Measurements from ENCODE around the gene ZNF595. TPM values are rescaled to one million over a fixed set of nuclear protein-coding genes. Genes with fewer than 3 reads are reported as not detected.
A peak's percentile ranks its signal among the peaks of the same experiment; 100 is the strongest.
"Not testable (repeated sequence)": the region's sequence is repeated elsewhere in the genome, so short reads cannot be mapped to it uniquely, and the experiment has no call there.

The ZNF595 gene
- total RNA-seq (2022) (17.1 and 17.3 TPM in 2 replicates), Bru-seq, nascent RNA (percentile 88 among the genes with signal in this experiment), BruChase-seq, experiment 1, labeled RNA remaining after a 2-hour chase (percentile 82 among the genes with signal in this experiment), BruChase-seq, experiment 2, labeled RNA remaining after a 6-hour chase (percentile 71 among the genes with signal in this experiment)
- long read RNA-seq, transcript ZNF595-205 (4 exons, 2,911 nt) = major isoform, 10 of 18 reads
- long read RNA-seq, partial matches to known transcripts = 2 of 18 reads
- long read RNA-seq, other reads (novel, unspliced or antisense) = 4 of 18 reads

DNA sequence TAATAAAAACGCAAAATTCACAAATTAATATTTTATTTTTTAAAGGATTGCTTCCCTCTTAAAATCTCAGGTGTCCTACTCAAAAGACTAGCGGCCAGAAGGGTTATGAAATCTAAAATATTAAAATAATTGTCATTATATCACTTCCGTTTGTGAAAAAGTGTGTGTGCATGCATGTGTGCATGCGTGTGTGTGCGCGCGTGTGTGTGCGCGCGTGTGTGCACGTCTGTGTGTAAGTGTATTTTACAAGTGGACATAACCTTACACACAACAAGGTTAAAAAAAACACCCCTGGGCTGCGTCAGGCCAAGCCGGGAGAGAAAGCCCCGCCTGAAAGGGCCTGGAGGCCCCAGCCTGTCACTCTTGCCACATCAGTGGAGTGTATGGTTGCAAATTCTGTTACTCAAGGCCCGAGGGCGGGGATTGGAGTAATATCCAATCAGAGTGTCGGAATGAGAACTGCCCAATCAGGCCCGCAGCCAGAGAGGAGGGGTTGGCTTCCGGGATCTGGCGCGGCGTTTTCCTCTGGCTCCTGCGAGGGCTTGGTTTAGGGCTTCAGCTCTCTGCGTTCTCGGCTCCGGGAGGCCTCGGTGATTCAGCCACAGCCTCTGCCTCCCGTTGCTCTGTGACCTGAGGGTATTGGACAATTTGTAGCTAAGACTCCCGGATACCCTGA lies at the start of gene ZNF595:
Gene ZNF595 (plus strand): TSS at position 518 of the 676 bp plus-strand sequence. CDS start 168 bp downstream, outside the sequence.
- peak; percentile 49 to 51 for DNase-seq
- CTCF ChIA-PET = not testable (repeated sequence)
- H3K4me3 ChIP-seq (ENCODE audit: low read depth, low read length) = peak within 1 kb of the TSS; percentile 19

GRCh38 chr4:9937-10870 lies 42.9 kb upstream of the ZNF595 start:
- H3K27ac Mint-ChIP-seq (ENCODE audit: unreplicated experiment); POLR2A ChIA-PET; H3K4me1 ChIP-seq; CTCF ChIA-PET; H3K36me3 Mint-ChIP-seq (ENCODE audit: insufficient read depth, unreplicated experiment); H3K4me1 Mint-ChIP-seq (ENCODE audit: low read depth, unreplicated experiment); H3K27me3 ChIP-seq (replicated peaks; ENCODE audit: control insufficient read depth, insufficient read depth, low read length); DNase-seq; intact Hi-C loops (cut with micrococcal nuclease; ENCODE audit: unreplicated experiment); H3K4me3 Mint-ChIP-seq (ENCODE audit: unreplicated experiment); H3K9me3 Mint-ChIP-seq (ENCODE audit: unreplicated experiment); H3K4me3 ChIP-seq (ENCODE audit: low read depth, low read length); H3K36me3 ChIP-seq (ENCODE audit: control insufficient read depth, insufficient read depth, low read length); H3K9me3 ChIP-seq; H3K27me3 Mint-ChIP-seq (ENCODE audit: insufficient read depth, unreplicated experiment); BruUV-seq (replicated peaks): not testable (repeated sequence)

More for the DNA sequence above, at the start of gene ZNF595:
- H3K4me1 Mint-ChIP-seq (ENCODE audit: low read depth, unreplicated experiment); H3K27ac Mint-ChIP-seq (ENCODE audit: unreplicated experiment); H3K27me3 ChIP-seq (replicated peaks; ENCODE audit: control insufficient read depth, insufficient read depth, low read length); H3K27me3 Mint-ChIP-seq (ENCODE audit: insufficient read depth, unreplicated experiment); H3K36me3 Mint-ChIP-seq (ENCODE audit: insufficient read depth, unreplicated experiment); H3K4me3 Mint-ChIP-seq (ENCODE audit: unreplicated experiment); H3K9me3 ChIP-seq; intact Hi-C loops (cut with micrococcal nuclease; ENCODE audit: unreplicated experiment); H3K4me1 ChIP-seq; H3K9me3 Mint-ChIP-seq (ENCODE audit: unreplicated experiment); BruUV-seq (replicated peaks); H3K36me3 ChIP-seq (ENCODE audit: control insufficient read depth, insufficient read depth, low read length): not testable (repeated sequence)
- POLR2A ChIA-PET = interaction anchor here (0.6 kb wide), 1 partner anchor 26 kb away, joined by 3 read pairs; no protein-coding TSS in a partner anchor

GRCh38 chr4:11095-11815 lies 41.9 kb upstream of the ZNF595 start:
- H3K4me3 ChIP-seq (ENCODE audit: low read depth, low read length); H3K4me1 Mint-ChIP-seq (ENCODE audit: low read depth, unreplicated experiment); H3K27ac Mint-ChIP-seq (ENCODE audit: unreplicated experiment); H3K4me3 Mint-ChIP-seq (ENCODE audit: unreplicated experiment); H3K9me3 Mint-ChIP-seq (ENCODE audit: unreplicated experiment); H3K4me1 ChIP-seq; POLR2A ChIA-PET; H3K27me3 ChIP-seq (replicated peaks; ENCODE audit: control insufficient read depth, insufficient read depth, low read length); H3K36me3 Mint-ChIP-seq (ENCODE audit: insufficient read depth, unreplicated experiment); DNase-seq; BruUV-seq (replicated peaks); CTCF ChIA-PET; H3K36me3 ChIP-seq (ENCODE audit: control insufficient read depth, insufficient read depth, low read length); H3K9me3 ChIP-seq; H3K27me3 Mint-ChIP-seq (ENCODE audit: insufficient read depth, unreplicated experiment); intact Hi-C loops (cut with micrococcal nuclease; ENCODE audit: unreplicated experiment): not testable (repeated sequence)

- H3K4me1 ChIP-seq; H3K27ac Mint-ChIP-seq (ENCODE audit: unreplicated experiment); intact Hi-C loops (cut with micrococcal nuclease; ENCODE audit: unreplicated experiment); H3K9me3 ChIP-seq; CTCF ChIA-PET; BruUV-seq (replicated peaks); H3K36me3 Mint-ChIP-seq (ENCODE audit: insufficient read depth, unreplicated experiment); H3K27me3 ChIP-seq (replicated peaks; ENCODE audit: control insufficient read depth, insufficient read depth, low read length); H3K36me3 ChIP-seq (ENCODE audit: control insufficient read depth, insufficient read depth, low read length); H3K4me3 ChIP-seq (ENCODE audit: low read depth, low read length); H3K27me3 Mint-ChIP-seq (ENCODE audit: insufficient read depth, unreplicated experiment); H3K9me3 Mint-ChIP-seq (ENCODE audit: unreplicated experiment); H3K4me1 Mint-ChIP-seq (ENCODE audit: low read depth, unreplicated experiment); H3K4me3 Mint-ChIP-seq (ENCODE audit: unreplicated experiment); POLR2A ChIA-PET: not testable (repeated sequence)
- TF ChIP-seq CTCF (IDR thresholded peaks at IDR 0.05; ENCODE audit: insufficient read depth in 1 of 2, low read depth in 1 of 2, low read length in 1 of 2, severe bottlenecking in 1 of 2, unreplicated experiment in 1 of 2) = peak in 1 of 2 experiments; percentile 33
- peak in 1 of 2 experiments; percentile 36 for DNase-seq
These were observed 41.2 kb upstream of the ZNF595 start for GRCh38 chr4:11816-12417.

- H3K4me1 Mint-ChIP-seq (ENCODE audit: low read depth, unreplicated experiment); DNase-seq; H3K9me3 ChIP-seq; H3K36me3 Mint-ChIP-seq (ENCODE audit: insufficient read depth, unreplicated experiment); H3K27me3 Mint-ChIP-seq (ENCODE audit: insufficient read depth, unreplicated experiment); H3K27ac Mint-ChIP-seq (ENCODE audit: unreplicated experiment); H3K27me3 ChIP-seq (replicated peaks; ENCODE audit: control insufficient read depth, insufficient read depth, low read length); H3K9me3 Mint-ChIP-seq (ENCODE audit: unreplicated experiment); H3K4me3 ChIP-seq (ENCODE audit: low read depth, low read length); BruUV-seq (replicated peaks); H3K36me3 ChIP-seq (ENCODE audit: control insufficient read depth, insufficient read depth, low read length); intact Hi-C loops (cut with micrococcal nuclease; ENCODE audit: unreplicated experiment); H3K4me3 Mint-ChIP-seq (ENCODE audit: unreplicated experiment); H3K4me1 ChIP-seq; POLR2A ChIA-PET; CTCF ChIA-PET: not testable (repeated sequence)
These were observed 35.0 kb upstream of the ZNF595 start for GRCh38 chr4:18128-18527.
